ENCODE data around the gene MUSK.

- TF ChIP-seq EZH2 (IDR thresholded peaks at IDR 0.05; ENCODE audit: borderline replicate concordance, low read depth, low read length, severe bottlenecking): no peak
- TF ChIP-seq CTCF (IDR thresholded peaks at IDR 0.05; ENCODE audit: borderline replicate concordance, extremely low read depth, low read length, poor library complexity, severe bottlenecking): no peak
Measured at GRCh38 chr9:110784309-110784708, 115.7 kb downstream of the MUSK start.
